Activated CD4-positive, alpha-beta T cell treated with anti-CD3 and anti-CD28 coated beads for 24 hours (primary cell): Measurements from ENCODE around the gene MOB2.
"Not testable (repeated sequence)": the region's sequence is repeated elsewhere in the genome, so short reads cannot be mapped to it uniquely, and the experiment has no call there.

Source experiments
- DNase-seq, 2 donors: peaks; one replicate each; pipeline ENCODE4 v3.0.0-alpha.2; 2020; ENCODE audit warnings: low read depth in 2 of 2

MOB2 gene

GRCh38 chr11:1442807-1443366 lies 43.7 kb downstream of the MOB2 start:
- no peak for DNase-seq

DNA sequence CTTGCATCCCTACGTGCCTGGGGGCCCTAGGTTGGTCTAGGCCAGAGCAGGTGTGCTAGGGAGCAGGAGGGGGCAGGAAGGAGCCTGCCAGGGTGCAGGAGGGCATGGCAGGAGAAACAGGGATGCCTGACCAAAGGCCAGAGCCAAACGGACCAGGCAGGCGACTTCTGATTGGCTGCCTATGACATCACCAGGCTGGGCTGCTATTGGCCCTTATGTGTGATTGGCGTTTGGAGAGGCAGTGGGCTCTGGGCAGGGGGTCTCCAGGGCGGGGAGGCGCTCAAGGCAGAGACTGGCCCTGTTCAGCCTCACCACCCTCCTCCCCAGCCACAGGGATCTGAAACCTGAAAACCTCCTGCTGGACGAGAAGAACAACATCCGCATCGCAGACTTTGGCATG lies 44.4 kb downstream of the MOB2 start:
- DNase-seq: no peak

DNA sequence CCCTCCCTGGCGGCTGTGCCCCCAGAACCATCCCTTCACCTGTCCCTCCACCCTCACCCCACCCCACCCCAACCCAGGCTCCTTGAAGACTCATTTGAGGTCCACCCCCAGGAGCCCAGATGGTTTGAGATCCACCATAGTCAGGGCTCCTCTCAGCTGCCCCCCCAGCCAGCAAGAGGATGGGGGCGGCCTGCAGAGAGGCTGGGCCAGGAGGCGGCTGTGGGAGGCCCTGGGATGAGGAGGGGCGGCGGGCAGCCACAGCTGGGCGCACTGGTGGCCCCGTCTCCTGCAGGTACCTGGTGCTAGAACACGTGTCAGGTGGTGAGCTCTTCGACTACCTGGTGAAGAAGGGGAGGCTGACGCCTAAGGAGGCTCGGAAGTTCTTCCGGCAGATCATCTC lies 46.1 kb downstream of the MOB2 start:
- no peak for DNase-seq

DNA sequence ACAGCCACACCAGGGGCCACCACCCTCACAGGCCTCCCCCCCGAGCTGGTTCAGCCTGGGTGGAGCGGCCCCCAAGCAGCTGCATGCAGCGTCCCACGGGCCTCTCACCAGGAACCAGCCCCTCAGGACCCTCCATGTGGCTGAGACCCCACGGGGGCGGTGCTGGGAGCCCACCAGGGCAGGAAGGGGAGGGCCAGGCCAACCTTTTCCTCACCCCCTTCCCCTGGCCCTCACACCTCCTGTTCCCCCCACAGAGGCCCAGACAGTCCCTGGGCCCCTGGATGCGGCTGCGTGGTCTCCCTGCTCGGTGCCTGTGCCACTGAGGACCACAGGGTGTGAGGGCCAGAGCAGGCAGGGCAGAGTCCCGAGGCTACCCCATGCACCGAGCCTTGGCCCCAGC lies 46.5 kb downstream of the MOB2 start:
- no peak for DNase-seq

- no peak for DNase-seq
Measured at GRCh38 chr11:1439341-1439740, 47.2 kb downstream of the MOB2 start.

DNA sequence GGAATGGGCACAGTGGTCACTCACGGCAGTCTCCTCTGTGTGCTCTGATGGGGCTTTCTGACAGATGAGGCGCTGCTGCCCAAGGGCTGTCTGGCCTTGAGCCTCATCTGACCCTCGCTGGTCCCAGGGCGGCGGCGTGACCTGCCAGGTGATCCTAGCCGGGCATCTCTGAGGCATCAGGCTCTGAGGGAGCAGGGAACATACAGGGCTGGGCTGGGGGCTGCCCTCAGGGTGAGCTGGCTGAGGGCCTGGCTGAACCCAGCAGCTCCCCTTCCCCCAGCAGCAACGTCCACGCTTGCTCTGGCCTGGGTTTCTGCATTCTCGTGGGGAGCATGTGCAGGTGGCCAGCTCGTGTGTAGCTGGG lies 47.6 kb downstream of the MOB2 start:
- DNase-seq: no peak

- DNase-seq: no peak
Measured at GRCh38 chr11:1438261-1438966, 48.2 kb downstream of the MOB2 start.

- DNase-seq: no peak
Measured at GRCh38 chr11:1437500-1437899, 49.1 kb downstream of the MOB2 start.

GRCh38 chr11:1436468-1437039 lies 50.0 kb downstream of the MOB2 start:
- DNase-seq: no peak

DNA sequence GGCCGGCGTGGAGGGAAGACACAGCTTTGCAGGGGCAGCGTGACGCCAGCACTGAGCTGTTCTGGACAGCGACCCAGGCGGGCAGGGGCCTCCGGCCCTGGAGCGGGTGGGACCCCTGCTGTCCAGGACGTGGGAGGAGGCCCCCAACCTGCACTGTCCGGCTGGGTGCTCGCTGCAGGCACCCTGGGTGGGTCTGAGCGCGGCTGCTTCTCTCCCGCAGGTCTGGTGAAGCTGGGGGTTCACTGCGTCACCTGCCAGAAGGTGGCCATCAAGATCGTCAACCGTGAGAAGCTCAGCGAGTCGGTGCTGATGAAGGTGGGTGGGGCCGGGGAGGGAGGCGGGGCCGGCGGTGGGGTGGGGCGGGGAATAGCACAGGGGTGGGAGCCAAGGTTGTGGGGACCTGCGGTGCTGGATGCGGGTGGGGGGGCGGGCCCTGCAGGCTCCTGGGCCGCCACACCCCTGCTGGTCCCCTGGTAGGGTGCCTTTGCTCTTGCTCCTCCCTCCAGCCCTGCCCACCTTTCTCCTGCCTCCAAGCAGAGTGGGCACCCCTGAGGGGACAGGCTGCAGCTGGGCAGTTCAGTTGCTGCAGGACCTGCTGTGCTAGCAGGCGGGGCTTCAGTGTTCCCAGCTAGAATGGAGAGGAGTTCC lies 50.6 kb downstream of the MOB2 start:
- no peak for DNase-seq

DNA sequence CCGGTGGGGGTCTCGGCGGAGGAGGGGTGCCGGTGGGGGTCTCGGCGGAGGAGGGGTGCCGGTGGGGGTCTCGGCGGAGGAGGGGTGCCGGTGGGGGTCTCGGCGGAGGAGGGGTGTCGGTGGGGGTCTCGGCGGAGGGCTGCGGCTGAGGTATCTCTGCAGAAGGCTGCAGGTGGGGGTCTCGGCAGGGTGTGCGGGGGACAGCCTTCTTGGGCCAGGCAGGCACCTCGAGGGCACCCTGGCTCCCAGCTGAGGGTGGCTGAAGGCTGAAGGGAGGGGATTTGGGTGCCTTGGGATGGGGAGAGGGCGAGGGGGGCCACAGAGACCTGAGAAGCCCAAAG lies 51.1 kb downstream of the MOB2 start:
- not testable (repeated sequence) for DNase-seq

- DNase-seq: no peak
Measured at GRCh38 chr11:1433977-1434640, 52.5 kb downstream of the MOB2 start.

DNA sequence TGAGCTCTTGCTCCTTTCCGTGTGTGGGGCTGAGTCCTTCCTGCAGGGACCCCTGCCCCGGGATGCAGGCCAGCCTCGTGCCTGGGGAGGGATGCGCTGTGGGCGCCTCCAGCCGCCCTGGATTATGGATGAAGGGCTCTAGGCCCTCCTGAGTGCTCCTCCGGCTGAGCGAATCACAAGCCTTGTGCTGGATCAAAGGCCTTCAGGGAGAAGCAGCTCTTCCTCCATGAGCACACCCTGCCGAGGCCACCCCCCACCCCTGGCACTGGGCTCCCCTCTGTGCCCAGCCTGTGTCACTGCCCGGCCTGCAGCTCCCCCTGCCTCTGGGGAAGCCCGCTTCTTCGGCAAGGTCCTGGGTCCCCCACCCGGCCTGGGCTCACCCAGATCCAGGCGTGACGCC lies 53.0 kb downstream of the MOB2 start:
- DNase-seq: no peak

DNA sequence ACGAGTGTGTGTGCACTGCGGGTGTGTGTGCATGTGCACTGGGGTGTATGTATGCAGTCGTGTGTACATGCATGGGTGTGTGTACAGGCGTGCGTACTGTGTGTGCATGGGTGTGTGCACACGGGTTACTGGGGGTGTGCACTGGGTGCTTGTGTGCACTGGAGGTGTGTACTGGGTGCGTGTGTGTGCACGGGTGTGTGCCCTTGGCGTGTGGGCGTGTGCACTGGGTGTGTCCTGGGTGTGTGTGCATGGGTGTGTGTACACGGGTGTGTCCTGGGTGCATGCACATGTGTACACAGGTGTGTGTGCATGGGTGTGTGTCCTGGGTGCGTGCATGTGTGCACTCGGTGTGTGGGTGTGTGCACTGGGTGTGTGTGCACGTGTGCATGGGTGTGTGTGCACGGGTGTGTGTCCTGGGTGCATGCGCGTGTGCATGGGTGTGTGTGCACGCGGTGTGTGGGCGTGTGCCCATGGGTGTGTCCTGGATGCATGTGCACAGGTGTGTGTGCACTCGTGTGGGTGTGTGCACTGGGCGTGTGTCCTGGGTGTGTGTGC lies 57.7 kb downstream of the MOB2 start:
- no peak for DNase-seq

GRCh38 chr11:1425439-1425838 lies 61.1 kb downstream of the MOB2 start:
- DNase-seq: no peak

DNA sequence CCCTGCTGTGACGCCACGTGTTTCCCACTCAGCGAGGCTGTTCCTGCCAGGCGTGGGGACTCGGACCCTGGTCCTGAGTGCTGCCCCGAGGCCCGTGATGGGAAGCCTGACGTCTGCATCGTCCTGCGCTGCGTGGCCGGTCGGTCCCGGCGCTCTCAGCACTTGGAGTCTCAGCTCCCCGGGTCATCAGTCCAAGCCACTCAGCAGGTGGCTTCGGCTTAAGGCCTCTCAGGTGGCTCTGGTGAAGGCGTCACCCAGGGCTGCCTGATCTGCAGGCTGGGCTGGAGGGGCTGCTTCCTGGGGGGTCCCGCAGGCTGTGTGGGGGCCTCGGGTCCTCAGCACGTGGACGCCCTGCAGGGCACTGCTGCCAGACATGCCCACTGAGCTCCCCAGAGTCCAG lies 61.6 kb downstream of the MOB2 start:
- no peak for DNase-seq

GRCh38 chr11:1423406-1423805 lies 63.2 kb downstream of the MOB2 start:
- not testable (repeated sequence) for DNase-seq

DNA sequence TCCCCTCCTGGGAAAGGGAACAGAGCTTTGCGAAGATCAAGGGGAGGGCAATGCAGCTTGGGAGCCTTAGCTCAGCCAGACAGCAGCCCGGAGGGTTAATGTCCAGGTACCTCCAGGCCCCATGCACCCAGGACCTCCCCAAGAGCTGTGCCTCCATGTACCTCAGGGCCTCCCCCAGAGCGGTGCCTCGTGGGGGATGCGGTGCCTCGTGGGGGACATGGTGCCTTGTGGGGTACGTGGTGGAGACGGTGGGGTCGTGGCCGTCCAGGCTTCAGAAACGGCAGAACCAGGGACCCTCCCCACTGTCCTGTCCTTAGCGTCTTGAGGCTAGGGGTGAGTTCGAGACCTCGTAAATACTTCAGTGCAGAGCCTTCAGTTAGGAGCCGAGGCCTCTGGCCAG lies 63.6 kb downstream of the MOB2 start:
- no peak for DNase-seq

DNA sequence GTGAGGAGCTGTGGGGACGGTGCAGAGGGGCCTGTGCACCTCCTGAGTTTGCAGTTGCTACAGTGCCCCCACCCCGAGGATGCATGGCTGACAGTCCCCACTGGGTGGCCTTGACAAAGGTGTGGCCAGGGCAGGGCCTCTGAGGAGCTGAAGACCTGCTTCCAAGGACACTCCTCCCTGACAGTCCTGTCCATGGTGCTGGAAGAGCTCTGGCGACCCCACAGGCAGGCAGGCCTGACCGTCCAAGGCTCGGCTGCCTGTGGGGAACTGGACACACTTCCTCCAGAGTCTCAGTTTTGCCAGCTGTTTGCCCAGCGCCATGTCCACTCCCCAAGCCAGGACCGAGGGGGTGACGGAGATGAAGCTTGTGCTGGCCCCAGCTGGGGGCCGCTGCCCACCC lies 64.1 kb downstream of the MOB2 start:
- DNase-seq: no peak

DNA sequence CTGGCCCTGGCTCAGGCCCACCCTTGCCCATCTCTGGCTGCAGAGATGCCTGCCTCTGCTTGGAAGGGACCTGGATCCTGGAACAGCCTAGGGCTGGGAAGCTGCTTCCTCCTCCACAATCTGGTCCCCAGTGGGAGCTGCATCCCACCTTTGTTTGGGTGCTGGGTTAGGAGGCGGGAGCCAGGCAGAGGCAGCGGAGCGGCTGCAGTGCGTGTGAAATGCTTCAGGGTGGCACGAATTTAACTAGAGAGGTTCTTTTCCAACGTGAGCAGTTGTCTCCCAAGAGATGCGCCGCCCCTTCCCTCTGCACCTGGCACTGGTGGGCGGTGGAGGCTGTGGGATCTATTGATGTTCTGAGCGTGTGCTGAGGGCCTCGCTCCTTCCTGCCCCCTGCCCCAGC lies 65.3 kb downstream of the MOB2 start:
- no peak for DNase-seq

- no peak for DNase-seq
Measured at GRCh38 chr11:1419811-1420210, 66.8 kb downstream of the MOB2 start.
